Measurements from ENCODE around the gene CNP. TPM values are rescaled to one million over a fixed set of nuclear protein-coding genes. Genes with fewer than 3 reads are reported as not detected.

CNP gene
- total RNA-seq, 1 donor: 94.6 TPM

DNA sequence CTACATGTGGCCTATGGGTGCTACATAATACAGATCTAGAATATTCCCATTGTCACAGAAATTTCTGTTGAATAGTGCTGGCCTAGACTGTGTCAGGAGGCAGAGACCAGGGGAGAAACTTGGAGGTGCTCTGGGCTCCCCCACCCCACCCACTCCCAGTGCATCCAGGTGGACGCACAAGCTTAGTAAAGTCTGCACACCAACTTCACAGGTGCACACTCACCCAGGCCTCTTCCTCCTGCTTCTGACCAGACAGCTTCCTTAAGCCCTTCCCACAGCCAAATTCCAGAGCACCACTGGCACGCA, 7.6 kb upstream of the CNP start:
- TF ChIP-seq, protein P1, sequence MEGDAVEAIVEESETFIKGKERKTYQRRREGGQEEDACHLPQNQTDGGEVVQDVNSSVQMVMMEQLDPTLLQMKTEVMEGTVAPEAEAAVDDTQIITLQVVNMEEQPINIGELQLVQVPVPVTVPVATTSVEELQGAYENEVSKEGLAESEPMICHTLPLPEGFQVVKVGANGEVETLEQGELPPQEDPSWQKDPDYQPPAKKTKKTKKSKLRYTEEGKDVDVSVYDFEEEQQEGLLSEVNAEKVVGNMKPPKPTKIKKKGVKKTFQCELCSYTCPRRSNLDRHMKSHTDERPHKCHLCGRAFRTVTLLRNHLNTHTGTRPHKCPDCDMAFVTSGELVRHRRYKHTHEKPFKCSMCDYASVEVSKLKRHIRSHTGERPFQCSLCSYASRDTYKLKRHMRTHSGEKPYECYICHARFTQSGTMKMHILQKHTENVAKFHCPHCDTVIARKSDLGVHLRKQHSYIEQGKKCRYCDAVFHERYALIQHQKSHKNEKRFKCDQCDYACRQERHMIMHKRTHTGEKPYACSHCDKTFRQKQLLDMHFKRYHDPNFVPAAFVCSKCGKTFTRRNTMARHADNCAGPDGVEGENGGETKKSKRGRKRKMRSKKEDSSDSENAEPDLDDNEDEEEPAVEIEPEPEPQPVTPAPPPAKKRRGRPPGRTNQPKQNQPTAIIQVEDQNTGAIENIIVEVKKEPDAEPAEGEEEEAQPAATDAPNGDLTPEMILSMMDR (IDR thresholded peaks at IDR 0.05; ENCODE audit: insufficient read depth, low read depth, low read length): no peak
- H3K4me3 ChIP-seq (ENCODE audit: low read depth, low read length): no peak overlapping the region
- no peak for DNase-seq (ENCODE audit: low read depth)

DNA sequence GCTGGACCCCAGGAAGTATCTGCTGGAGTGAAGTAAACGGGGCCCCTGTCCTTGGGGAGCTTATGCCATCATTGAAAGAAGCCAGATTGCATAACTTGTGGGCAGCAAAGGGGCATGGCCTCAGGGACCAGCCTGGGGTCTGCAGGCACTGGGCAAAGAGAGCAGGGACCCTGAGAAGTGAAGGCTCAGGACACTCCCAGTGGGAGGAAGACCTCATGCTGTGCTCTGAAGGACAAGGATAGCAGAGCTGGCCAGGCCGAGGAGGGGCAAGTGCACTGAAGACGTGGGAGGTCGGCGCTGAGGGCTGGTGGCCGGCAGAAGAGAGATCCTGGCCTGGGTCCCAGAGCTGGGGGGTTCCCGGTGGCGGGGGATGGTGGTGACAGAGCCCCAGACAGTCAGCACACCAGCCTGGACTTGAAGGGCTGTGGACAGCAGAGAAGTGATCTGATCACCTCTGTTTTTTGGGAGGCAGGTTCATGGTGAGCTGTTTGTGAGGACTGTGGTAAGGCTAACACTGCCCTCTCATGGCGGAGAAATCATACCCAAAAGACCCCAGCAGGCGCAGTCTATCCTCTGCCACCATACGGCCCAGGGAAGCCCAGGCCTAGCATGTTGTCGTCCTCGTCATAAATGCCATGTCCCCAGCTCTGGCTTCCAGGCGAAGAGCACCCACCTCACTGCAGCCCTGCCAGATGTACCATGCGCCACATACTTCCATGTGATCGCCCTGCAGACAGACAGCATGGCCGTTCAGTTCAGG, 7.1 kb upstream of the CNP start:
- DNase-seq (ENCODE audit: low read depth): peak; percentile 75
- TF ChIP-seq, protein P1 (IDR thresholded peaks at IDR 0.05; ENCODE audit: insufficient read depth, low read depth, low read length): peak; percentile 63
- no peak overlapping the region for H3K4me3 ChIP-seq (ENCODE audit: low read depth, low read length)

DNA sequence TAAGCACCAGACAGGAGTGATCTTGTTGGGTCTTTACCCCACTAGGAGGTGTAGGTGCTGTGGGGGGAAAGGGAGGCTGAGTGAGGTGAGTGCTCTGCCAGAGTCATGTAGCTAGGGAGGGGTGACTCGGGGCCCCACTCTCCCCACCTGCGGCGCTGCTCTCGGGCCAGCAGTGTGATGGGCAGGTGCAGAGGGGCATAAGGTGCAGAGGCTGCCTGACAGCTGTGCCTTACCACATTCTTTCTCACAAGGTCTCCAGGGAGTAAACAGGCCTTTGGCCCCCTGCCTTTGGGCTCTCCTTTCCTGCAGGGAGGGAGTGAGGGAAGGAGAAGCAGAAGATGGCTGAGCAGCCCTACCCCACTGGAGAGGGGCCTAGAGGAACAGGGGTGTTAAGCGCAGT, 4.5 kb upstream of the CNP start:
- no peak overlapping the region for H3K4me3 ChIP-seq (ENCODE audit: low read depth, low read length)
- no peak for DNase-seq (ENCODE audit: low read depth)
- TF ChIP-seq, protein P1 (IDR thresholded peaks at IDR 0.05; ENCODE audit: insufficient read depth, low read depth, low read length): no peak

DNA sequence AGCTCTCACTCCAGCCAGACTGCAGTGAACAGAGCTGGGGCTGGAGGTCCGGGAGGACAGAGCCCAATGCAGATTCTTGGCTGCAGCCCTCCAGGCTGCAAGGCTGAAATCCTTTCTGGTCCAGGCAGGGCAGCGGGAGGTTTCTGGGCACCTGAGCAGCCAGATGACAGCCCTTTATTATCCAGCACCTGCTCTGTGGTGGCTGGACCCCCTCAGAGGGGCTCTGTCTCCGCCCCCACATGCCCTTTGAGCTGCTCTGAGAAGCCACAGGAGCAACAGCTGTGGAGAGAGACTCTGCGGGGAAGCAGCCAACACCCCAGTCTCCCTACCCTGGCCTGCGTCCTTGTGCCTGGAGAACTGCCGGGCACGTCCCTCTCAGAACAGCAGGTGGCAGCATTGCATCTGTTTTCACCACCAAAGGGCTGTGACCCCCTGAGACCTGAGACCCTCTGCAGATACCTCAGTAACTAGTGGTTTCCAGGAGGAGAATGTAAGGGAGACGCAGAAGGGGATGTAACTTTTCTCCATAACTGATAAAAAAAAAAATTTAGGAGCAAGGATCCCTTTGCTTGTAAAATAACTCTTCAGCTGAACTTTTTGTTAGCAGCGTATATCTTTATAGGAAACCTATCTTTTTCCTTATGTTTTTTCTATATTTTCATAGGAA, 3.7 kb upstream of the CNP start:
- peak; percentile 66 for DNase-seq (ENCODE audit: low read depth)
- H3K4me3 ChIP-seq (ENCODE audit: low read depth, low read length): no peak overlapping the region
- TF ChIP-seq, protein P1 (IDR thresholded peaks at IDR 0.05; ENCODE audit: insufficient read depth, low read depth, low read length): peak; percentile 87

DNA sequence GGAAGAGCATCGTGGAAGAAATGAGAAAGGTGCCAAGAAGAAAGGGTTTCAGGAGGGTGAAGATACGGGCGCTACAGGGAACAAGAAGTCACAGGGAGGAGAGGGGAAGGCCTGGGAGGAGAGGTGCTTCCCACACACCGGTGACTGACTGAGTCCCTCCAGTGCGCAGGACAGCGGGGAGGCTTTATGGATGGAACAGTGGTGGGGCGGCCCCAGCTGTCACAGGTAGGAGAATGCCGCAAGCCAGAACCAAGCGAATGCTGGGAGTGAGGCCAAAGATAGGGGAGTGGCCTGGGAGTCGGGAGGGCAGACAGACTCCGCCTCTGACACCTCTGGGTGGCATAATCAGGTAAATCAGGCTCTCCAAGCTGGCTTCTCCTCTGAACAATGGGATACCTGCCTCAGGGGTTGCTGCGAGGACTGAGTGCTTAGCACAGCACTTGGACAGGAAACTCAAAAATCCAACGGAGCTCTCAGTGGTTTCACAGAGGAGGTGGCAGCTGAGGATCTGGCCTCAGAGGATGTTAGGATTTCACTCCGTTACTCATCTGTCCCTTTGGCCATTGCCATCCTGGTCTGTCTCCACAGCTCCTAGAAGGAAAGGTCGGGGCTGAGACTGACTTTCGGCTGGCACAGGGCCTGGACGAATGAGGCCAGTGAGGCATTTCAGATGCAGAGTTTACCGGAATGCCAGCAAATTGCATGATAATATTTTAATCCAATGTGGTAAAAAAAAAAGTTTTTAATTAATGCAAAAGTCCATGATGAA, 717 bp upstream of the CNP start:
- TF ChIP-seq, protein P1 (IDR thresholded peaks at IDR 0.05; ENCODE audit: insufficient read depth, low read depth, low read length): no peak
- DNase-seq (ENCODE audit: low read depth): peak; percentile 33
- H3K4me3 ChIP-seq (ENCODE audit: low read depth, low read length): peak overlapping the region; percentile 58

DNA sequence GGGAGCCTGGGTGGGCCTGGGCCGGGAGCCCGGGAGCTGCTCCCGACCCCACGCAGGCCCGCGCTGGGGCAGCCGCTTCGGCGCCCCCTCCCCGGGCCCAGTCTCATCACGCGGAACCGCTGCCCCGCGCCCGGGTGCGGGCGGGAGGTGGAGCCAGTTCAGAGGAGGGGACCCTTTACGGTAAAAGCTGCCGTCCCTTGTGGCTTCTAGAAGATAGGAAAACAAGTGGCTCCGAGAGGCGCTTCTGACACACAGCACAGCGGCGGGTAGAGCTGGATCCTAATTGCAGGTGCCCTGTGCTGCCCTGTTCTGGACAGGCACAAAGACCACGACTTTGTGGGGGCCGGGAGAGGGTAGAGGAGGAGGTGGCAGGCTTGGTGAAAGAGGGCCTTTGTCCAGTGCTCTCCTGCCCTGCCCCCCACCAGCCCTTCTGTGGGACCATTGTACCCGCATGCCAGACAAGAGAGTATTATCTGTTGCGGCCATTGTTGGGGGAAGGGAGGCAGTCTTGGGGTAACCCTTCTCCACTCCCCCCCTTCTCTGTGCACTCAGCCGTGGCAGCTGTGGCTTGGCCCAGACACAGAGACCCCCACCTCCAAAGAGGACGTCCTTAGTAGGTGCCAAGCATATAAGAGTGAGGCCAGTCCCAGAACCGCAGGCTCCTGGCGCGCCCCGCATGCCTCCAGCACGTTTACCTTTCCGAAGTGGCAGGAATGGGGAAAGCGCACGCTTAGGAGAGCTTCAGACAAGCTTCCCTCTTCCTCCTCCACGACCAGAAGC, 736 bp downstream of the CNP start:
- peak overlapping the region; percentile 89 for H3K4me3 ChIP-seq (ENCODE audit: low read depth, low read length)
- TF ChIP-seq, protein P1 (IDR thresholded peaks at IDR 0.05; ENCODE audit: insufficient read depth, low read depth, low read length): no peak
- no peak for DNase-seq (ENCODE audit: low read depth)

Data from fibroblast of villous mesenchyme (primary cell).